ENCODE results near the gene PLEKHG3. TPM values are rescaled to one million over a fixed set of nuclear protein-coding genes. Genes with fewer than 3 reads are reported as not detected.

Gene PLEKHG3
- total RNA-seq, 2 experiments from 2014 or later = 3.9 to 4.5 TPM

DNA sequence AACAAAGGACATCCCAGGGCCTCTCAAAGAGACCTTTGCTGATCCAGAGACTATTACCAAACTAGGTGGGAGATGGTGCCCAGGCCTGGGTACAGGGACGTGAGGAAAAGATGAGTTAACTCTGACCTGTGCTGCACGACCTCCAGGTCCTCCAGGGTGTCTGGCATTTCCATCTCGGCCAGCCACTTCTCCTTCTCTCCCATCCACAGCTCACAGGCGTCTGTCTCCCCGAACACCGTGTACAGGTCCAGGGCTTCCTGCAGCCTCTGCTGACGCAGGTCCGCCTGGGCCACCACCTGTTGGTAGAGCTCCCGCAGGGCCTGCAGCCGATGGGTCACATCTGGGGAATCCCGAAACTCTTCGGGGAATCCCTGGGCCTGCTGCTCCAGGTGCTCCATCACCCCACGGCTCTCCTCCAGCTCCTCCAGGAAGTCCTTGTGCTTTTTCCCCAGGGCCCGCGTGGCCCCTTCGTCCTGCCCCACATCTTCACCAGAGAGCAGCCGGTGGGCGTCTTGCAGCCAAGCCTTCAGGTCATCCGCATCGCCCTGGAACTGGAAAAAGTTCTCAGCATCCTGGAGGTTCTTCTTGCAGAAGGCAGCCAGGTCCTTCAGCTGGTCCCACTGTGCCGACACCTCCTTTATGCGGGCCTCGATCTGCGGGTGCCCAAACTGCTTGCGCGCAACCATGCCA lies 88.8 kb downstream of the PLEKHG3 start:
- ChIA-PET POLR2A (no interaction called here), CTCF (interaction anchor here (0.6 kb wide), 1 partner anchor 179 kb away, joined by 3 read pairs; no protein-coding TSS in a partner anchor)

GRCh38 chr14:64795211-64795610 lies 91.0 kb downstream of the PLEKHG3 start:
- ChIA-PET CTCF (no interaction called here), POLR2A (no interaction called here)

DNA sequence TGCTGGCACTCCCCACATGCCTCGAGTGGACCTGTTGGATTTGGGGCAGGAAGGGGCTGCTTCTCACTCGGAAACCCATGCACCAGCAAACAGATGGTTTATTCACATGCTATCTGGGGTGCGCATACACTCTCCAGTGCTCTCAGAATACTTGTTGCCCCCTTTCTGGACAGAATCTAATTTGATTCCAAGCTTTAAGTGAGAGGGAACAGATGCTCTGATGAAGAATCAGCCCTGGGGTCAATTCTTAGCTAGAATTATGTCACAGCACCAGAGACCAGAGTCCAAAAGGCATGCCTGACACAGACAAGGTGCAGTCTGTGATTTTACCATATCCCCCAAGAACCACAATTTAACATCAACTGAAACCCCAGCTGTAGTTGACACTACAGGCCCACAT lies 91.7 kb downstream of the PLEKHG3 start:
- ChIA-PET CTCF (no interaction called here), POLR2A (no interaction called here)

DNA sequence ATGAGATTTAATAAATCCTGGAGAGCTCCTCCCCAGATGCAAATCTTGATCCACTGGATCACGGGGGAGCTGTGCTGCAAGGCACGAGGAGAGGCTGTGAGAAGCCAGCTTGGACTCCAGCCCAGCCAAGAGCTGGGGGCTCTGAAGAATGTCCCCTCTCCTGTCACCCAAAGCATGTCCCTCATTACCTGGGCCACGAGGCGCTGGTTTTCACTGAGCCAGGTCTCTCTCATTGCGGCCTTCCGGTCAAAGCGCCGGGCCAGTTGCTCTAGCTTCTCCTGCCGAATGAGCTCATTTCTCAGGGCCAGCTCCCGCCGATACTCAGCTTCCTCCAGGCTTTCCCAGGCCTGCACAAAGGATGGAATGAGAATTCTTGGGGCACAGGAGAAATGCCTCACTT lies 92.1 kb downstream of the PLEKHG3 start:
- CTCF ChIA-PET = no interaction called here

DNA sequence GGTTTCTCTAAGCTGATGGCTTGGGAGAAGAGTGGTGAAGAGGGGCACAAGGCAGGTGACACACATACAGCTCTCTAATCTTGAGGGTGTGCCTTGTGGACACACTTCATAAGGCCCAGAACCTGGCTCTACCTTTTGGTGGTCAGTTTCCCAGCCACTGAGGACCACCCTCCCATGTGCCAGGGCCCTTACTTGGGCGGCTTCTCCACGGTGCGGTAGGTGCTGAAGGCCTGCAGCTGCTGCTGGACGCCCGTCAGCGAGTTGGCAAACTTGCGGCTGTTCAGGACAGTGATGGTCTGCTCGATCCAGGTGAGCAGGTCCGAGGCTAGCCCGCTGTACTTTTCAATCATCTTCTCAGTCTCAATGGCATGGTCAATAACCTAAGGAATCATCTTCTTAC lies 95.3 kb downstream of the PLEKHG3 start:
- POLR2A ChIA-PET = no interaction called here
- CTCF ChIA-PET = interaction anchor here (1.2 to 1.6 kb wide), 2 partner anchors 24 to 92 kb away, joined by 3 to 5 read pairs; no protein-coding TSS in a partner anchor

More for the DNA sequence above, 92.1 kb downstream of the PLEKHG3 start:
- POLR2A ChIA-PET = no interaction called here

Other genes starting within 250 kb of the PLEKHG3 start
- 1 to 10 TPM; 4.5 TPM for gene AKAP5, start 238.9 kb upstream of the PLEKHG3 start, total RNA-seq
- 10 to 100 TPM; 24.6 to 25.4 TPM for gene ZBTB25, start 200.6 kb upstream of the PLEKHG3 start, total RNA-seq
- gene ZBTB1, start 199.7 kb upstream of the PLEKHG3 start, total RNA-seq = 10 to 100 TPM; 39.8 to 41.8 TPM
- gene HSPA2, start 163.7 kb upstream of the PLEKHG3 start, total RNA-seq = 1 to 10 TPM; 2.7 TPM
- under 1 TPM in 1 of 2 experiments, not detected in 1; 0.32 TPM for gene PPP1R36, start 154.5 kb upstream of the PLEKHG3 start, total RNA-seq
- under 1 TPM; 0.17 to 0.19 TPM for gene SPTB, start 175.5 kb downstream of the PLEKHG3 start, total RNA-seq
- 10 to 100 TPM; 43.5 to 44.9 TPM for gene CHURC1, start 210.0 kb downstream of the PLEKHG3 start, total RNA-seq
- gene GPX2, start 238.3 kb downstream of the PLEKHG3 start, total RNA-seq = not detected